IMR-90 (cell line): ENCODE data around the gene PCAT6. TPM values are rescaled to one million over a fixed set of nuclear protein-coding genes. Genes with fewer than 3 reads are reported as not detected.

ENCODE experiments used
- ATAC-seq: fragments of 200-7000 bp; cut with Tn5 transposase; 2 replicates; pipeline ENCODE4 v1.9.1; 2020; ENCODE audit warnings: low read depth, mild to moderate bottlenecking, moderate library complexity
- BruUV-seq: library from RNA; stranded (reverse); fragments of 400-500 nt; replicated peaks from 2 replicates; lab custom pipeline; 2021; lab: Mats Ljungman, UMichigan
- CTCF ChIA-PET: fragments of 300-600 bp; formaldehyde crosslinking; extraction: SDS; loops from one replicate; lab custom pipeline; 2021; ENCODE audit warnings: antibody characterized with exemption; lab: Yijun Ruan, JAX
- POLR2A ChIA-PET: fragments of 300-600 bp; sonication (Branson Sonifier 250); formaldehyde crosslinking; loops from one replicate; lab custom pipeline; 2022; ENCODE audit warnings: antibody characterized with exemption; ENCODE audit not compliant: unreplicated experiment; lab: Charles Lee
- DNase-seq: peaks from one replicate; pipeline ENCODE4 v3.0.0; 2013
- H2AFZ ChIP-seq: replicated peaks from 2 replicates; pipeline ENCODE3; 2013; ENCODE audit warnings: low read length, mild to moderate bottlenecking; ENCODE audit not compliant: poor library complexity
- H2AK5ac ChIP-seq: 2 replicates; pipeline ENCODE4 v1.6.1; 2013; ENCODE audit warnings: low read depth, low read length, inconsistent platforms
- H2AK9ac ChIP-seq: replicated peaks from 2 replicates; pipeline ENCODE3; 2013; ENCODE audit warnings: mild to moderate bottlenecking, low read depth, low read length, moderate library complexity; ENCODE audit not compliant: poor library complexity
- H2BK120ac ChIP-seq: 2 replicates; pipeline ENCODE4 v1.6.1; 2013; ENCODE audit warnings: low read depth, low read length, inconsistent platforms
- H2BK15ac ChIP-seq: 3 replicates; pipeline ENCODE4 v1.6.1; 2013; ENCODE audit warnings: low read depth, low read length, inconsistent platforms
- H2BK20ac ChIP-seq: 2 replicates; pipeline ENCODE4 v1.6.1; 2013; ENCODE audit warnings: low read depth, mild to moderate bottlenecking, inconsistent platforms, low read length, moderate library complexity
- H2BK5ac ChIP-seq: 2 replicates; pipeline ENCODE4 v1.6.1; 2013; ENCODE audit warnings: mild to moderate bottlenecking, low read depth, low read length, inconsistent platforms; ENCODE audit not compliant: poor library complexity, severe bottlenecking
- H3K14ac ChIP-seq: replicated peaks from 2 replicates; pipeline ENCODE4 v1.6.1; 2013; ENCODE audit warnings: low read depth, low read length, inconsistent platforms
- H3K18ac ChIP-seq: 2 replicates; pipeline ENCODE4 v1.6.1; 2013; ENCODE audit warnings: low read depth, low read length, control low read depth
- H3K23ac ChIP-seq: 2 replicates; pipeline ENCODE4 v1.6.1; 2013; ENCODE audit warnings: low read depth, low read length, inconsistent platforms
- H3K27ac ChIP-seq: 2 replicates; pipeline ENCODE4 v1.5.1; 2013; ENCODE audit warnings: mild to moderate bottlenecking, control low read depth, low read length; ENCODE audit not compliant: insufficient read depth
- H3K27me3 ChIP-seq: 2 replicates; pipeline ENCODE4 v1.6.1; 2013; ENCODE audit warnings: low read length; ENCODE audit not compliant: control insufficient read depth, insufficient read depth
- H3K36me3 ChIP-seq: 2 replicates; pipeline ENCODE4 v1.6.1; 2013; ENCODE audit warnings: low read length, mixed read lengths; ENCODE audit not compliant: control insufficient read depth, insufficient read depth
- H3K4ac ChIP-seq: 2 replicates; pipeline ENCODE4 v1.6.1; 2013; ENCODE audit warnings: low read depth, low read length, inconsistent platforms
- H3K4me1 ChIP-seq: 2 replicates; pipeline ENCODE4 v1.6.1; 2013; ENCODE audit warnings: low read length, mixed read lengths; ENCODE audit not compliant: control insufficient read depth, insufficient read depth
- H3K4me2 ChIP-seq: 2 replicates; pipeline ENCODE4 v1.6.1; 2013; ENCODE audit warnings: low read depth, mild to moderate bottlenecking, control low read depth, low read length, moderate library complexity
- H3K4me3 ChIP-seq: 2 replicates; pipeline ENCODE4 v1.5.1; 2013; ENCODE audit warnings: low read depth, mild to moderate bottlenecking, control low read depth, low read length, moderate library complexity; ENCODE audit not compliant: insufficient read depth
- H3K56ac ChIP-seq: 2 replicates; pipeline ENCODE4 v1.6.1; 2013; ENCODE audit warnings: low read length, inconsistent platforms; ENCODE audit not compliant: insufficient read depth; ENCODE audit errors: extremely low read depth
- H3K79me1 ChIP-seq, 2 experiments: 2 replicates each; pipeline ENCODE4 v1.6.1; 2013; ENCODE audit warnings: low read length in 2 of 2, inconsistent platforms in 1 of 2, low read depth in 1 of 2
- H3K9ac ChIP-seq: 2 replicates; pipeline ENCODE4 v1.6.1; 2013; ENCODE audit warnings: low read depth, low read length, control low read depth
- H3K9me1 ChIP-seq: 2 replicates; pipeline ENCODE4 v1.6.1; 2013; ENCODE audit warnings: low read length, inconsistent platforms; ENCODE audit not compliant: insufficient read depth
- H3K9me3 ChIP-seq: 2 replicates; pipeline ENCODE4 v1.6.1; 2013; ENCODE audit warnings: low read length; ENCODE audit not compliant: control insufficient read depth, insufficient read depth
- H4K20me1 ChIP-seq: 2 replicates; pipeline ENCODE4 v1.6.1; 2013; ENCODE audit warnings: low read length, inconsistent platforms; ENCODE audit not compliant: insufficient read depth
- H4K5ac ChIP-seq: 2 replicates; pipeline ENCODE4 v1.6.1; 2013; ENCODE audit warnings: mild to moderate bottlenecking, low read depth, low read length, control low read depth
- H4K8ac ChIP-seq, 2 experiments: 2 replicates each; pipeline ENCODE4 v1.6.1; 2013; ENCODE audit warnings: low read depth in 2 of 2, low read length in 2 of 2, control low read depth in 1 of 2, inconsistent platforms in 1 of 2
- H4K91ac ChIP-seq: 2 replicates; pipeline ENCODE4 v1.6.1; 2013; ENCODE audit warnings: low read depth, low read length, inconsistent platforms; ENCODE audit not compliant: insufficient read depth
- BHLHE40 ChIP-seq: fragments of 150-350 bp; IDR thresholded peaks from 2 replicates; pipeline ENCODE4 v1.6.1; 2016; ENCODE audit warnings: mild to moderate bottlenecking, low read depth, low read length
- CHD1 ChIP-seq: IDR thresholded peaks from 2 replicates; pipeline ENCODE4 v1.6.1; 2012; ENCODE audit warnings: low read depth, low read length, improper control_type of control experiment
- MAZ ChIP-seq: IDR thresholded peaks from 2 replicates; pipeline ENCODE4 v1.6.1; 2012; ENCODE audit warnings: low read depth, mild to moderate bottlenecking, low read length, improper control_type of control experiment, moderate library complexity, borderline replicate concordance
- MXI1 ChIP-seq: IDR thresholded peaks from 2 replicates; pipeline ENCODE4 v1.6.1; 2012; ENCODE audit warnings: low read depth, mild to moderate bottlenecking, low read length, moderate library complexity, borderline replicate concordance
- POLR2A ChIP-seq: IDR thresholded peaks from 2 replicates; pipeline ENCODE4 v1.6.1; 2012; ENCODE audit warnings: mild to moderate bottlenecking, low read depth, low read length
- RCOR1 ChIP-seq: IDR thresholded peaks from 2 replicates; pipeline ENCODE4 v1.6.1; 2012; ENCODE audit warnings: mild to moderate bottlenecking, low read length, improper control_type of control experiment; ENCODE audit not compliant: insufficient replicate concordance
- WGBS, 2 experiments: methylation state at CpG; one replicate each; pipeline versions ENCODE4 v1.1.5 to v1.1.7; 2013; ENCODE audit warnings: missing lambda C conversion rate in 2 of 2; ENCODE audit not compliant: insufficient read length in 1 of 2; ENCODE audit errors: extremely low coverage in 2 of 2; 5-methylcytosine and 5-hydroxymethylcytosine counted together
- dilution Hi-C: fragments of 300-500 bp; cut with HindIII; formaldehyde crosslinking; loops from one replicate; pipeline ENCODE4 v1.14.3; 2018; ENCODE audit warnings: low sequenced_read_pairs; ENCODE audit not compliant: unreplicated experiment
- in situ Hi-C: fragments of 300-500 bp; cut with MboI; formaldehyde crosslinking; loops from 3 replicates; pipeline ENCODE4 v1.14.3; 2019; ENCODE audit warnings: low sequenced_read_pairs, inconsistent platforms, mixed read lengths
- intact Hi-C: fragments of 100-400 bp; cut with micrococcal nuclease; formaldehyde crosslinking; loops from 2 replicates; pipeline ENCODE4 v1.10.0; 2022
- polyA plus RNA-seq, 3 experiments: library from polyadenylated mRNA; depleted of rRNA; stranded (reverse); fragments of >200 nt; gene quantifications; 2 replicates each; pipeline ENCODE4 v1.2.3, GENCODE V29; 2012; ENCODE audit warnings: low replicate concordance in 1 of 3
- total RNA-seq: library from RNA; depleted of rRNA; stranded (reverse); fragments of >200 nt; gene quantifications from 2 replicates; pipeline ENCODE4 v1.2.3, GENCODE V29; 2012

The PCAT6 gene
- total and polyA plus RNA-seq, 2 of the 4 experiments (the other 2 are of a cell fraction) = 5.8 TPM; not detected in 1

- H3K4ac ChIP-seq = peak within 1 kb of the TSS; percentile 82
- H3K14ac ChIP-seq = peak within 1 kb of the TSS; percentile 84
- H2AFZ ChIP-seq = peak within 1 kb of the TSS; percentile 93
- H4K20me1 ChIP-seq = peaks cover 38% of the 10 kb centered on the region
- no peak for TF ChIP-seq CHD1
- peak; percentile 8; the same call in 1 of the 2 replicates for TF ChIP-seq MXI1
- TF ChIP-seq RCOR1 = no peak
- peak; percentile 94 for TF ChIP-seq POLR2A
- peak; percentile 79 for TF ChIP-seq MAZ
- TF ChIP-seq BHLHE40 = 0 out of 2 replicates have a peak, but pooled peaks have one; percentile 7
- peak within 1 kb of the TSS; percentile 69; the same call in 1 of the 2 replicates for H3K23ac ChIP-seq
- intact Hi-C loops (loop anchor here (1.0 to 5.0 kb wide), 2 partner anchors 41 to 80 kb away; no protein-coding TSS in a partner anchor), dilution Hi-C loops (no loop called here), in situ Hi-C loops (no loop called here)
- H3K27ac ChIP-seq = peak within 1 kb of the TSS; percentile 86
- H3K4me2 ChIP-seq = peak within 1 kb of the TSS; percentile 95
- CTCF ChIA-PET = no interaction called here
- DNase-seq = peak; percentile 78
- peak within 1 kb of the TSS; percentile 90 for H4K5ac ChIP-seq
- H3K4me3 ChIP-seq = peak within 1 kb of the TSS; percentile 100
- peak within 1 kb of the TSS in 1 of 2 experiments; percentile 69; a peak in 2 of 4 replicates for H4K8ac ChIP-seq
- H3K9ac ChIP-seq = peak within 1 kb of the TSS; percentile 74
- H3K27me3 ChIP-seq = no peaks in the 10 kb centered on the region
- 0% methylated on average over 26 of the region's 84 CpGs; no CpG with 5 or more reads in 1 of the 2 experiments for WGBS, 2 experiments
- peak within 1 kb of the TSS; percentile 40; the same call in 1 of the 2 replicates for H4K91ac ChIP-seq
- H3K36me3 ChIP-seq = no peaks in the 10 kb centered on the region
- H3K18ac ChIP-seq = peak within 1 kb of the TSS; percentile 66
- H3K79me1 ChIP-seq = peaks cover 4 to 52% of the 10 kb centered on the region in 2 experiments; a peak in 3 of 4 replicates
- peak within 1 kb of the TSS; percentile 26; the same call in 1 of the 2 replicates for H2BK120ac ChIP-seq
- H2BK15ac ChIP-seq = no peak within 1 kb of the TSS
- H3K9me1 ChIP-seq = peaks cover 11% of the 10 kb centered on the region
- ATAC-seq = peak; percentile 26
- POLR2A ChIA-PET = interaction anchor here (0.6 kb wide), 2 partner anchors 302 to 607 kb away, joined by 3 read pairs; no protein-coding TSS in a partner anchor
- peak within 1 kb of the TSS; percentile 48 for H2AK5ac ChIP-seq
- peak within 1 kb of the TSS; percentile 94 for H2BK5ac ChIP-seq
- BruUV-seq = no TSS peak
- peak within 1 kb of the TSS; percentile 48; the same call in 1 of the 2 replicates for H3K56ac ChIP-seq
- H3K9me3 ChIP-seq = no peaks in the 10 kb centered on the region
- H2AK9ac ChIP-seq = peak within 1 kb of the TSS; percentile 96
- H2BK20ac ChIP-seq = no peak within 1 kb of the TSS
- H3K4me1 ChIP-seq = peaks cover 9% of the 10 kb centered on the region
These were observed 2.6 kb upstream of the PCAT6 start, which contains the start of gene KDM5B for GRCh38 chr1:202807926-202808757. TSS of gene KDM5B (minus strand) at chr1:202808421. CDS start at chr1:202808305, 116 bp downstream.
